CD14-positive monocyte (primary cell): ENCODE measurements around the gene PRRX2. TPM values are rescaled to one million over a fixed set of nuclear protein-coding genes. Genes with fewer than 3 reads are reported as not detected.

Source experiments
- DNase-seq, 3 donors: peaks; one replicate each; pipeline ENCODE4 v3.0.0-alpha.2; 2011 to 2022
- H2AFZ ChIP-seq: 2 replicates; pipeline ENCODE4 v1.6.0; 2012; ENCODE audit warnings: mild to moderate bottlenecking, low read depth, low read length, inconsistent platforms; ENCODE audit not compliant: insufficient read depth, poor library complexity, severe bottlenecking
- H3K27ac ChIP-seq, 2 donors: 1 replicate in 1 of 2; 2 replicates in 1 of 2; pipeline ENCODE4 v1.5.1; 2012 to 2013; ENCODE audit warnings: low read length in 2 of 2, control low read depth in 1 of 2, inconsistent platforms in 1 of 2, low read depth in 1 of 2, mild to moderate bottlenecking in 1 of 2
- H3K27me3 ChIP-seq, 2 donors: one replicate each; pipeline versions ENCODE4 v1.6.0 to v1.6.1; 2011 to 2013; ENCODE audit warnings: low read length in 2 of 2; ENCODE audit not compliant: control insufficient read depth in 2 of 2, insufficient read depth in 2 of 2
- H3K36me3 ChIP-seq, 2 donors: replicated peaks in 1 of 2; 1 replicate in 1 of 2; 2 replicates in 1 of 2; pipeline versions ENCODE4 v1.5.1 to v1.6.1; 2012 to 2013; ENCODE audit warnings: low read length in 2 of 2, control low read depth in 1 of 2, inconsistent platforms in 1 of 2, mild to moderate bottlenecking in 1 of 2; ENCODE audit not compliant: insufficient read depth in 2 of 2, control insufficient read depth in 1 of 2
- H3K4me1 ChIP-seq, 2 donors: 1 replicate in 1 of 2; 2 replicates in 1 of 2; pipeline versions ENCODE4 v1.5.1 to v1.6.1; 2012 to 2013; ENCODE audit warnings: low read length in 2 of 2, control low read depth in 1 of 2, inconsistent platforms in 1 of 2, mild to moderate bottlenecking in 1 of 2, moderate library complexity in 1 of 2; ENCODE audit not compliant: insufficient read depth in 2 of 2, control insufficient read depth in 1 of 2
- H3K4me2 ChIP-seq: replicated peaks from 2 replicates; pipeline ENCODE3; 2012; ENCODE audit warnings: low read length, moderate library complexity, mild to moderate bottlenecking; ENCODE audit not compliant: poor library complexity, severe bottlenecking; ENCODE audit errors: extremely low read depth
- H3K4me3 ChIP-seq, 3 experiments: fragments of 200-600 bp in 1 of 3; sonication (generic) in 1 of 3; replicated peaks in 1 of 3; 1 replicate in 2 of 3; 2 replicates in 1 of 3; pipeline ENCODE4 v1.5.1; 2011 to 2013; ENCODE audit warnings: low read length in 3 of 3, mild to moderate bottlenecking in 3 of 3, control low read depth in 2 of 3, low read depth in 2 of 3, inconsistent platforms in 1 of 3, moderate library complexity in 1 of 3
- H3K79me2 ChIP-seq: 2 replicates; pipeline ENCODE4 v1.6.0; 2012; ENCODE audit warnings: mild to moderate bottlenecking, control low read depth, inconsistent platforms, low read length, moderate library complexity; ENCODE audit not compliant: insufficient read depth
- H3K9ac ChIP-seq: 2 replicates; pipeline ENCODE4 v1.6.0; 2017; ENCODE audit warnings: low read length, mild to moderate bottlenecking; ENCODE audit not compliant: insufficient read depth, poor library complexity, severe bottlenecking
- H3K9me3 ChIP-seq, 2 donors: replicated peaks in 1 of 2; 1 replicate in 1 of 2; 2 replicates in 1 of 2; pipeline versions ENCODE4 v1.5.1 to v1.6.1; 2012 to 2013; ENCODE audit warnings: low read length in 2 of 2, control low read depth in 1 of 2; ENCODE audit not compliant: control insufficient read depth in 1 of 2, insufficient read depth in 1 of 2
- H4K20me1 ChIP-seq: 2 replicates; pipeline ENCODE4 v1.6.0; 2012; ENCODE audit warnings: mild to moderate bottlenecking, low read length, control low read depth, moderate library complexity; ENCODE audit not compliant: insufficient read depth
- H3K27ac Mint-ChIP-seq, 7 donors: one replicate each; pipeline ENCODE4 v1.8.0; 2020; ENCODE audit warnings: mild to moderate bottlenecking in 7 of 7, mixed read lengths in 7 of 7, moderate library complexity in 6 of 7, inconsistent platforms in 2 of 7
- H3K27me3 Mint-ChIP-seq, 3 donors: one replicate each; pipeline ENCODE4 v1.8.0; 2021 to 2022; ENCODE audit warnings: low read depth in 3 of 3, mild to moderate bottlenecking in 3 of 3, mixed read lengths in 3 of 3, moderate library complexity in 3 of 3, inconsistent platforms in 1 of 3
- H3K36me3 Mint-ChIP-seq, 2 donors: one replicate each; pipeline ENCODE4 v1.8.0; 2020; ENCODE audit warnings: mixed read lengths in 2 of 2, inconsistent platforms in 1 of 2, mild to moderate bottlenecking in 1 of 2
- H3K4me1 Mint-ChIP-seq: one replicate; pipeline ENCODE4 v1.8.0; 2020; ENCODE audit warnings: mild to moderate bottlenecking, mixed read lengths
- H3K4me3 Mint-ChIP-seq, 2 donors: one replicate each; pipeline ENCODE4 v1.8.0; 2020; ENCODE audit warnings: mild to moderate bottlenecking in 2 of 2, mixed read lengths in 2 of 2, moderate library complexity in 1 of 2
- H3K9me3 Mint-ChIP-seq, 7 donors: one replicate each; pipeline ENCODE4 v1.8.0; 2020 to 2022; ENCODE audit warnings: mixed read lengths in 7 of 7, mild to moderate bottlenecking in 6 of 7, moderate library complexity in 6 of 7, inconsistent platforms in 2 of 7
- CTCF ChIP-seq: fragments of 200-600 bp; IDR thresholded peaks from one replicate; pipeline ENCODE4 v1.8.0; 2022; ENCODE audit warnings: antibody characterized with exemption, mild to moderate bottlenecking
- WGBS: methylation state at CpG from one replicate; pipeline ENCODE4 v1.1.5; 2013; ENCODE audit warnings: missing lambda C conversion rate; ENCODE audit not compliant: insufficient coverage; 5-methylcytosine and 5-hydroxymethylcytosine counted together
- intact Hi-C, 2 donors: fragments of 100-400 bp; cut with micrococcal nuclease; formaldehyde crosslinking; loops; one replicate each; pipeline versions ENCODE4 v1.15.0 to v1.15.1; 2023
- polyA plus RNA-seq, 3 donors: library from polyadenylated mRNA; depleted of rRNA in 1 of 3; unstranded in 2 of 3; stranded (reverse) in 1 of 3; fragments of 300-500 nt in 2 of 3; fragments of >200 nt in 1 of 3; fragmentation: Illumina TruSeq in 2 of 3; gene quantifications; 1 replicate in 2 of 3; 2 replicates in 1 of 3; pipeline ENCODE4 v1.2.3, GENCODE V29; 2012 to 2021

The PRRX2 gene
- polyA plus RNA-seq, 3 donors, result not detected

- WGBS, result 3% methylated on average over 44 of the region's 48 CpGs
- no peaks in the 10 kb centered on the region for H3K79me2 ChIP-seq
- H2AFZ ChIP-seq, result peak overlapping the region; percentile 82
- no peaks in the 10 kb centered on the region for H3K9me3 ChIP-seq
- H3K9me3 Mint-ChIP-seq, result peaks cover 0 to 6% (median 0%) of the 10 kb centered on the region in 7 donors
- peak overlapping the region in 6 of 7 donors; percentile 72 to 92 (median 82) for H3K27ac Mint-ChIP-seq
- no peaks in the 10 kb centered on the region for H4K20me1 ChIP-seq
- peaks cover 0 to 8% of the 10 kb centered on the region in 2 donors for H3K27me3 ChIP-seq
- H3K4me1 ChIP-seq, result peaks cover 6 to 16% of the 10 kb centered on the region in 2 donors
- H3K27me3 Mint-ChIP-seq, result peaks cover 13 to 46% (median 20%) of the 10 kb centered on the region in 3 donors
- H3K36me3 ChIP-seq, result no peaks in the 10 kb centered on the region
- DNase-seq, result peak; percentile 82 to 85 (median 84)
- TF ChIP-seq CTCF, result peak; percentile 95
- peaks cover 16% of the 10 kb centered on the region for H3K4me1 Mint-ChIP-seq
- H3K4me3 Mint-ChIP-seq, result peak overlapping the region; percentile 70 to 80
- peak overlapping the region; percentile 31 to 74 (median 55) for H3K4me3 ChIP-seq
- peaks cover 4 to 9% of the 10 kb centered on the region in 2 donors for H3K36me3 Mint-ChIP-seq
- peak overlapping the region; percentile 78 for H3K9ac ChIP-seq
- intact Hi-C loops, result loop anchor here (1.0 to 2.0 kb wide), 3 partner anchors 19 to 46 kb away; no protein-coding TSS in a partner anchor
- H3K27ac ChIP-seq, result peak overlapping the region in 1 of 2 donors; percentile 75
- peak overlapping the region; percentile 90 for H3K4me2 ChIP-seq
Measured at GRCh38 chr9:129737479-129738274, 72.2 kb downstream of the PRRX2 start.

- Mint-ChIP-seq H3K4me1 (peaks cover 16% of the 10 kb centered on the region), H3K27me3 (peaks cover 18 to 56% (median 30%) of the 10 kb centered on the region in 3 donors), H3K9me3 (peaks cover 0 to 6% (median 0%) of the 10 kb centered on the region in 7 donors), H3K4me3 (peak overlapping the region in 1 of 2 donors; percentile 49), H3K36me3 (peaks cover 4 to 12% of the 10 kb centered on the region in 2 donors), H3K27ac (peak overlapping the region in 2 of 7 donors; percentile 8 to 42)
- Histone ChIP-seq H4K20me1 (no peaks in the 10 kb centered on the region), H3K27ac (no peak overlapping the region), H3K79me2 (no peaks in the 10 kb centered on the region), H3K27me3 (peaks cover 0 to 8% of the 10 kb centered on the region in 2 donors), H3K9me3 (no peaks in the 10 kb centered on the region), H3K4me3 (no peak overlapping the region), H3K9ac (no peak overlapping the region), H3K4me1 (peaks cover 6 to 16% of the 10 kb centered on the region in 2 donors), H3K4me2 (no peak overlapping the region), H3K36me3 (no peaks in the 10 kb centered on the region), H2AFZ (no peak overlapping the region)
- DNase-seq, result no peak
- intact Hi-C loops, result loop anchor here in 1 of 2 donors (2.0 kb wide), 2 partner anchors 17 to 37 kb away; no protein-coding TSS in a partner anchor
- 96% methylated on average over 16 of the region's 16 CpGs for WGBS
- no peak for TF ChIP-seq CTCF
Measured at GRCh38 chr9:129739432-129739831, 74.0 kb downstream of the PRRX2 start.
